Activated CD4-positive, CD25-positive, alpha-beta regulatory T cell (primary cell): ENCODE data around the gene GPR143.
"Not testable (repeated sequence)": the region's sequence is repeated elsewhere in the genome, so short reads cannot be mapped to it uniquely, and the experiment has no call there.

Source experiments
- DNase-seq, 4 experiments: peaks; one replicate each; lab custom pipeline; 2025; lab: John Stamatoyannopoulos, UW

The GPR143 gene

GRCh38 chrX:9765737-9766097, at the start of gene GPR143:
Gene GPR143 (minus strand): TSS chrX:9765847. CDS start chrX:9765817, 30 bp downstream.
- DNase-seq: no peak

GRCh38 chrX:9811086-9811485, 45.4 kb upstream of the GPR143 start:
- DNase-seq: not testable (repeated sequence)

- DNase-seq: not testable (repeated sequence)
These were observed 44.2 kb upstream of the GPR143 start for GRCh38 chrX:9809876-9810275.

- DNase-seq: no peak
These were observed 41.9 kb upstream of the GPR143 start for GRCh38 chrX:9807355-9808182.

- no peak for DNase-seq
These were observed 40.3 kb upstream of the GPR143 start for GRCh38 chrX:9805956-9806355.

- no peak for DNase-seq
These were observed 38.8 kb upstream of the GPR143 start for GRCh38 chrX:9804444-9804843.

GRCh38 chrX:9802737-9803136, 37.1 kb upstream of the GPR143 start:
- no peak for DNase-seq

- DNase-seq: no peak
These were observed 32.0 kb upstream of the GPR143 start for GRCh38 chrX:9797384-9798360.

GRCh38 chrX:9794495-9794894, 28.8 kb upstream of the GPR143 start:
- no peak for DNase-seq

GRCh38 chrX:9790866-9791265, 25.2 kb upstream of the GPR143 start:
- no peak for DNase-seq

- DNase-seq: no peak
These were observed 23.9 kb upstream of the GPR143 start for GRCh38 chrX:9789555-9789954.

- no peak for DNase-seq
These were observed 23.3 kb upstream of the GPR143 start for GRCh38 chrX:9788911-9789310.

- DNase-seq: no peak
These were observed 21.4 kb upstream of the GPR143 start for GRCh38 chrX:9786798-9787635.

- no peak for DNase-seq
These were observed 20.5 kb upstream of the GPR143 start, which contains the start of gene SHROOM2 for GRCh38 chrX:9785944-9786797. Gene SHROOM2 (plus strand): TSS chrX:9786429. CDS start chrX:9786546, 117 bp downstream.

- DNase-seq: no peak
These were observed 19.8 kb upstream of the GPR143 start for GRCh38 chrX:9785254-9785943.

- no peak for DNase-seq
These were observed 18.7 kb upstream of the GPR143 start for GRCh38 chrX:9784332-9784731.

GRCh38 chrX:9781941-9782340, 16.3 kb upstream of the GPR143 start:
- no peak for DNase-seq

GRCh38 chrX:9775930-9776329, 10.3 kb upstream of the GPR143 start:
- no peak for DNase-seq

GRCh38 chrX:9772943-9773342, 7.3 kb upstream of the GPR143 start:
- DNase-seq: no peak

- DNase-seq: no peak
These were observed 4.7 kb upstream of the GPR143 start for GRCh38 chrX:9770319-9770718.
